Measurements from ENCODE around the gene MYLK4. TPM values are rescaled to one million over a fixed set of nuclear protein-coding genes. Genes with fewer than 3 reads are reported as not detected.

Gene MYLK4
- total RNA-seq, 2 donors from 2014 or later, result 0.45 to 1.7 TPM

GRCh38 chr6:2714111-2714895, 36.4 kb downstream of the MYLK4 start:
- H3K27ac Mint-ChIP-seq, result no peak overlapping the region
- peaks cover 1% of the 10 kb centered on the region for H3K27me3 Mint-ChIP-seq
- no peaks in the 10 kb centered on the region for H3K4me1 Mint-ChIP-seq
- H3K36me3 Mint-ChIP-seq (ENCODE audit: low read depth), result no peaks in the 10 kb centered on the region
- DNase-seq (no peak), ATAC-seq (no peak)
- H3K4me3 Mint-ChIP-seq, result no peak overlapping the region
- H3K9me3 ChIP-seq (ENCODE audit: control insufficient read depth, low read length, poor library complexity, severe bottlenecking), result no peaks in the 10 kb centered on the region

- ATAC-seq (no peak), DNase-seq (no peak)
- Mint-ChIP-seq H3K27me3 (peaks cover 7% of the 10 kb centered on the region), H3K27ac (no peak overlapping the region), H3K36me3 (ENCODE audit: low read depth) (no peaks in the 10 kb centered on the region), H3K4me1 (no peaks in the 10 kb centered on the region), H3K4me3 (no peak overlapping the region)
- no peaks in the 10 kb centered on the region for H3K9me3 ChIP-seq (ENCODE audit: control insufficient read depth, low read length, poor library complexity, severe bottlenecking)
Observed at GRCh38 chr6:2713473-2714110, 37.1 kb downstream of the MYLK4 start.

GRCh38 chr6:2712102-2712501, 38.6 kb downstream of the MYLK4 start:
- no peak overlapping the region for H3K27ac Mint-ChIP-seq
- no peak overlapping the region for H3K4me3 Mint-ChIP-seq
- H3K27me3 Mint-ChIP-seq, result peaks cover 13% of the 10 kb centered on the region
- DNase-seq, result no peak
- no peaks in the 10 kb centered on the region for H3K4me1 Mint-ChIP-seq
- ATAC-seq, result no peak
- H3K36me3 Mint-ChIP-seq (ENCODE audit: low read depth), result no peaks in the 10 kb centered on the region
- no peaks in the 10 kb centered on the region for H3K9me3 ChIP-seq (ENCODE audit: control insufficient read depth, low read length, poor library complexity, severe bottlenecking)

DNA sequence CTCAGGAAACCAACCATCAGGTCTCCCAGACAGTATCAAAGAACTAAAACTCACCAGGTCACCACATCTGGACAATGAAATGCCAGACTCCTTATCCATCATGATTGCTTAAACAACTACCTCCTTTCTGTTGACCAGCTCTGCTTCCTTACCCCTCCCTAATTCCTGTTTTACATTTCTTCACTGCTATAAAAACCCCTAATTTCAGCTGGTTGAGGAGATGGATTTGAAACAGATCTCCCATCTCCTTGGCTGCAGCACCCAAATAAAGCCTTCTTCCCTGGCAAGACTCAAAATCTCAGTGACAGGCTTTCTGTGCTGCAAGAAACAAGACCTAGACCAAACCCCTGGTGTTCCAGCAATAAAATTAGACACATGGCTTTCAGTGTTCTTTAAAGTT, 40.3 kb downstream of the MYLK4 start:
- H3K27me3 Mint-ChIP-seq, result peaks cover 13% of the 10 kb centered on the region
- DNase-seq, result no peak
- no peaks in the 10 kb centered on the region for H3K4me1 Mint-ChIP-seq
- no peak overlapping the region for H3K27ac Mint-ChIP-seq
- H3K9me3 ChIP-seq (ENCODE audit: control insufficient read depth, low read length, poor library complexity, severe bottlenecking), result no peaks in the 10 kb centered on the region
- ATAC-seq, result no peak
- no peaks in the 10 kb centered on the region for H3K36me3 Mint-ChIP-seq (ENCODE audit: low read depth)
- no peak overlapping the region for H3K4me3 Mint-ChIP-seq

- no peaks in the 10 kb centered on the region for H3K9me3 ChIP-seq (ENCODE audit: control insufficient read depth, low read length, poor library complexity, severe bottlenecking)
- no peak overlapping the region for H3K4me3 Mint-ChIP-seq
- no peak for DNase-seq
- H3K27ac Mint-ChIP-seq, result no peak overlapping the region
- no peaks in the 10 kb centered on the region for H3K36me3 Mint-ChIP-seq (ENCODE audit: low read depth)
- no peak for ATAC-seq
- peaks cover 17% of the 10 kb centered on the region for H3K27me3 Mint-ChIP-seq
- H3K4me1 Mint-ChIP-seq, result no peaks in the 10 kb centered on the region
Observed at GRCh38 chr6:2708456-2708855, 42.3 kb downstream of the MYLK4 start.

DNA sequence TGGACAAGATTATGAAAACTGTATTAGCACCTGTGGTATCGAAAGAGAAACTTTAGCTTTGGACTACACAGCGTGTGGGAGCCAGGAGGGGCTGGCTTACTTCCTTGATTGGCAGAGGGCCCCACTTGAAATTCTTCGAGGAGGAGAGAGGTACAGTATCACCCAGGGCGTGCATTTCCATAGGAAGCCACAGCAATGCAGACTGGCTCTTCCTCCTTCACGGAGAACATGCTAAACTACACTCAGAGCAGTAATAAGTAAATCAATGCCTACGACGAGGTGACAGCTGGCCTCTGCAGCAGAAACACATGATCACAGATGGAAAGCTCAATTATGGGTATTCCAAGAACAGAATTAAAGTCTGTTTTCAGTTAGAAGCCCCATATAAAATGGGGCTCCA, 44.2 kb downstream of the MYLK4 start:
- no peak for ATAC-seq
- DNase-seq, result no peak
- Mint-ChIP-seq H3K36me3 (ENCODE audit: low read depth) (no peaks in the 10 kb centered on the region), H3K27me3 (peaks cover 23% of the 10 kb centered on the region), H3K4me3 (no peak overlapping the region), H3K27ac (no peak overlapping the region), H3K4me1 (no peaks in the 10 kb centered on the region)
- H3K9me3 ChIP-seq (ENCODE audit: control insufficient read depth, low read length, poor library complexity, severe bottlenecking), result no peaks in the 10 kb centered on the region

- Mint-ChIP-seq H3K27ac (no peak overlapping the region), H3K4me3 (no peak overlapping the region), H3K27me3 (peaks cover 35% of the 10 kb centered on the region), H3K36me3 (ENCODE audit: low read depth) (no peaks in the 10 kb centered on the region), H3K4me1 (no peaks in the 10 kb centered on the region)
- ATAC-seq (no peak), DNase-seq (no peak)
- H3K9me3 ChIP-seq (ENCODE audit: control insufficient read depth, low read length, poor library complexity, severe bottlenecking), result no peaks in the 10 kb centered on the region
Observed at GRCh38 chr6:2705256-2705655, 45.5 kb downstream of the MYLK4 start.

- Mint-ChIP-seq H3K4me3 (no peak overlapping the region), H3K36me3 (ENCODE audit: low read depth) (no peaks in the 10 kb centered on the region), H3K4me1 (no peaks in the 10 kb centered on the region), H3K27me3 (peaks cover 31% of the 10 kb centered on the region), H3K27ac (no peak overlapping the region)
- ATAC-seq (no peak), DNase-seq (no peak)
- no peaks in the 10 kb centered on the region for H3K9me3 ChIP-seq (ENCODE audit: control insufficient read depth, low read length, poor library complexity, severe bottlenecking)
Observed at GRCh38 chr6:2697291-2697690, 53.4 kb downstream of the MYLK4 start.

- Mint-ChIP-seq H3K4me3 (no peak overlapping the region), H3K36me3 (ENCODE audit: low read depth) (no peaks in the 10 kb centered on the region), H3K27ac (no peak overlapping the region), H3K27me3 (peaks cover 16% of the 10 kb centered on the region), H3K4me1 (peaks cover 2% of the 10 kb centered on the region)
- no peak for DNase-seq
- no peak for ATAC-seq
- H3K9me3 ChIP-seq (ENCODE audit: control insufficient read depth, low read length, poor library complexity, severe bottlenecking), result no peaks in the 10 kb centered on the region
Observed at GRCh38 chr6:2695454-2696095, 55.1 kb downstream of the MYLK4 start.

GRCh38 chr6:2693231-2693630, 57.5 kb downstream of the MYLK4 start:
- H3K4me1 Mint-ChIP-seq, result peaks cover 3% of the 10 kb centered on the region
- DNase-seq (no peak), ATAC-seq (no peak)
- H3K27ac Mint-ChIP-seq, result no peak overlapping the region
- H3K36me3 Mint-ChIP-seq (ENCODE audit: low read depth), result no peaks in the 10 kb centered on the region
- H3K4me3 Mint-ChIP-seq, result no peak overlapping the region
- peaks cover 6% of the 10 kb centered on the region for H3K27me3 Mint-ChIP-seq
- no peaks in the 10 kb centered on the region for H3K9me3 ChIP-seq (ENCODE audit: control insufficient read depth, low read length, poor library complexity, severe bottlenecking)

DNA sequence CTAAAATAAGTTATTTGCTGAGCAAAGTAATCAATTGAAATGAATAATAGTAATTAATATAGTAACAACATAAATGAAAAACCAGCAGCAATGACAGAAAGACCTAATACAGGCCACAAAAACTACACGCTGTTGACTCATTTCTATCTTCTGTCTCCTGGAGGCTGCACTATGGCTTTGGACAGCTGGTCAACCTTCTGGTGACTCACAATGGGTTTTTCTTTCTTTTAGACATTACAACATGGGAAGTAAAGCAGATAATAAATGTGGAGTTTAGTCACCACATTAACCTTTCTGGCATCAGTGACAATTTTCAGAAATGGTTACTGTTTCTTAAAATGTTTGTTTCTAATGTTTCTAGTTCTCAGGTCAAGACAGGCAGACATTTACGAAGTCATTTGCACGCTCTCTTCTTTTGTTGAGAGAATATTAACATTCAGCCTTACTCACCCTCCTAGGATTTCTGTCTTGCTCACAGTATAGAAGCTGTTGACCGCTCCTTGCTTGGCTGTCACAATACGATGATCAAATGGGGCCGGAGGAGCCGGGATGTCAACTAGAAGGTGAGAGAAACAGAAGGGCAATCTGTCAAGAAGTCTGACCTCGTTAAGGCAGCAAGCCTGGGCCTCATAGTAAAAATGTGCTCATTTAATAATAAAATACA, 62.2 kb downstream of the MYLK4 start:
- no peaks in the 10 kb centered on the region for H3K9me3 ChIP-seq (ENCODE audit: control insufficient read depth, low read length, poor library complexity, severe bottlenecking)
- H3K36me3 Mint-ChIP-seq (ENCODE audit: low read depth), result peaks cover 2% of the 10 kb centered on the region
- no peak overlapping the region for H3K27ac Mint-ChIP-seq
- H3K4me1 Mint-ChIP-seq, result peaks cover 3% of the 10 kb centered on the region
- DNase-seq (no peak), ATAC-seq (no peak)
- no peaks in the 10 kb centered on the region for H3K27me3 Mint-ChIP-seq
- H3K4me3 Mint-ChIP-seq, result no peak overlapping the region

DNA sequence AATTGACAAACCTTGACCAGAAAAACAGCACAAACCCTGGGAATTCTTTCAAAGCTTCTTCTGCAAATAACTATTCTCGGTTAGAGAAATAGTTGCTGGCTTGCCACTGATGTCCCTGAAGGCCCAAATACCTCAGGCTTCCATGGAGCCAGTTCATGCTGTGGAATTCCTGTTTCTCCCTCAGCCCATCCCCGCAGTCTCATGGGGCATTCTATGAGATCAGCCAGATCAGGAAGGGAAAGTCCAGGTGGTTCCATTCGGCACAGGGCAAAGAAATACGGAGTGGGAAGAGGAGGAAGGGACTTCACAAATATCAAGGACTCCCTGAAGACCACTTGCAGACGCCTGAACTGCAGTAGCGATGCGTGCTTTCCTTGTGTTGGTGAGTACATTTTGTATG, 63.3 kb downstream of the MYLK4 start:
- peaks cover 3% of the 10 kb centered on the region for H3K4me1 Mint-ChIP-seq
- H3K4me3 Mint-ChIP-seq, result no peak overlapping the region
- no peak for DNase-seq
- H3K36me3 Mint-ChIP-seq (ENCODE audit: low read depth), result peaks cover 2% of the 10 kb centered on the region
- H3K9me3 ChIP-seq (ENCODE audit: control insufficient read depth, low read length, poor library complexity, severe bottlenecking), result no peaks in the 10 kb centered on the region
- H3K27me3 Mint-ChIP-seq, result no peaks in the 10 kb centered on the region
- no peak for ATAC-seq
- no peak overlapping the region for H3K27ac Mint-ChIP-seq

GRCh38 chr6:2686515-2686914, 64.2 kb downstream of the MYLK4 start:
- Mint-ChIP-seq H3K4me1 (peaks cover 2% of the 10 kb centered on the region), H3K27ac (no peak overlapping the region), H3K4me3 (no peak overlapping the region), H3K36me3 (ENCODE audit: low read depth) (peaks cover 2% of the 10 kb centered on the region), H3K27me3 (no peaks in the 10 kb centered on the region)
- H3K9me3 ChIP-seq (ENCODE audit: control insufficient read depth, low read length, poor library complexity, severe bottlenecking), result no peaks in the 10 kb centered on the region
- ATAC-seq, result no peak
- DNase-seq, result no peak
